Natural killer cell (primary cell): Measurements from ENCODE around the gene LGALS3. TPM values are rescaled to one million over a fixed set of nuclear protein-coding genes. Genes with fewer than 3 reads are reported as not detected.

Experiments used
- ATAC-seq, 3 donors: fragments of 150-1000 bp in 2 of 3; fragments of 200-7000 bp in 1 of 3; cut with Tn5 transposase; 1 replicate in 1 of 3; 2 replicates in 2 of 3; pipeline ENCODE4 v1.10.0; 2021; ENCODE audit warnings: mild to moderate bottlenecking in 2 of 3, moderate library complexity in 2 of 3
- DNase-seq, 2 donors: peaks; one replicate each; pipeline versions ENCODE4 v3.0.0 to v3.0.0-alpha.2; 2013 to 2021; ENCODE audit warnings: mixed read lengths in 1 of 2
- H3K27ac ChIP-seq: one replicate; pipeline ENCODE4 v1.5.1; 2013; ENCODE audit warnings: mild to moderate bottlenecking, low read length
- H3K27me3 ChIP-seq: one replicate; pipeline ENCODE4 v1.6.1; 2013; ENCODE audit warnings: low read length; ENCODE audit not compliant: control insufficient read depth, insufficient read depth
- H3K36me3 ChIP-seq: one replicate; pipeline ENCODE4 v1.6.1; 2013; ENCODE audit warnings: low read length; ENCODE audit not compliant: control insufficient read depth, insufficient read depth
- H3K4me1 ChIP-seq: one replicate; pipeline ENCODE4 v1.6.1; 2013; ENCODE audit warnings: low read length; ENCODE audit not compliant: control insufficient read depth, insufficient read depth
- H3K4me3 ChIP-seq: one replicate; pipeline ENCODE4 v1.5.1; 2013; ENCODE audit warnings: low read length
- H3K9me3 ChIP-seq: one replicate; pipeline ENCODE4 v1.6.1; 2013; ENCODE audit warnings: low read length; ENCODE audit not compliant: control insufficient read depth, insufficient read depth
- H3K27ac Mint-ChIP-seq, 2 donors: one replicate each; pipeline ENCODE4 v1.8.0; 2022; ENCODE audit warnings: mild to moderate bottlenecking in 2 of 2, mixed read lengths in 2 of 2, moderate library complexity in 1 of 2
- H3K27me3 Mint-ChIP-seq, 2 donors: one replicate each; pipeline ENCODE4 v1.8.0; 2022; ENCODE audit warnings: low read depth in 2 of 2, mixed read lengths in 2 of 2
- H3K36me3 Mint-ChIP-seq: one replicate; pipeline ENCODE4 v1.8.0; 2022; ENCODE audit warnings: mixed read lengths
- H3K4me1 Mint-ChIP-seq, 2 donors: one replicate each; pipeline ENCODE4 v1.8.0; 2022; ENCODE audit warnings: mixed read lengths in 2 of 2
- H3K4me3 Mint-ChIP-seq: one replicate; pipeline ENCODE4 v1.8.0; 2022; ENCODE audit warnings: mild to moderate bottlenecking, moderate library complexity, mixed read lengths
- H3K9me3 Mint-ChIP-seq, 2 donors: one replicate each; pipeline ENCODE4 v1.8.0; 2022; ENCODE audit warnings: mixed read lengths in 2 of 2
- WGBS: methylation state at CpG from one replicate; pipeline ENCODE4 v1.1.7; 2013; ENCODE audit warnings: missing lambda C conversion rate; ENCODE audit not compliant: insufficient coverage; 5-methylcytosine and 5-hydroxymethylcytosine counted together
- intact Hi-C: fragments of 100-400 bp; cut with micrococcal nuclease; formaldehyde crosslinking; loops from one replicate; pipeline ENCODE4 v1.14.2; 2022
- total RNA-seq, 4 donors: library from RNA; stranded (reverse); fragments of 120-200 nt in 1 of 4; gene quantifications; one replicate each; pipeline versions ENCODE4 v1.2.3 to v1.2.4, GENCODE V29; 2013 to 2022
- TF ChIP-seq, protein P1 (sequence below): fragments of 200-600 bp; IDR thresholded peaks from one replicate; pipeline ENCODE4 v1.8.0; 2022; ENCODE audit warnings: antibody characterized with exemption

Gene LGALS3
- total RNA-seq, 3 donors from 2014 or later (not counting 1 experiment from before 2014, with no cell fraction given) = 10.8 to 35.7 (median 17.1) TPM

DNA sequence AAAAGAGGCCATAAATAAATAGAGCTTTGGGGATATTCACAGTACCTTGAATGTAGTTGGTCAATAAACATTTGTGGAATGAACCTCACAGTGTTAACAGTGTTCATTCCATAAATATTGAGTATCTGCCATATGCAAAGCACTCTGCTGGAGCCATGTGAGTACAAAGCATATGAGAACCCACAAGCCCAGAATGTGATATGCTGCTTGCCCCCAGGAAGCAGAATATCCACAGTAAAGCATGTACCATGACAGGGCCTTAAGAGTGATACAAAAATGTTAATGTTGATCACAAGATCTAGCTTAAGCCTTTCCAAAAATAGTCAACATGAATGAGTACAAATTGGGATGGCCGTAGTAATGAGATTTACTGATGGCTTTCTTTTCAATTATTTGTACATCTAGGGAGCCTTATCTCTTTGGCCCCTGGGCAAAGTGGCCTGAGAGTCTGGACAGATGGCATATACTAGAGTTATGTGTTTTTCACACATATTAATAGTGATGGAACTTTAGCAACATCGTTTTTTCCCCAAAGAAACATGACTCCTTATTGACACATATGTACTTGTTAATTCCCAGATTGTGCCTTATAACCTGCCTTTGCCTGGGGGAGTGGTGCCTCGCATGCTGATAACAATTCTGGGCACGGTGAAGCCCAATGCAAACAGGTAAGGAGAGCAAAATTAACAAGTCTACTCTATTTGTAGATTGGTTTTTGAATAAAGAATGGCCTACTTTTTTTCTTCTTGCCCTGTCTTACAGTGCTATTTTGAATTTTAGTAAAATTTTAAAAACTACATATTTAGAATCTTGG lies 10.9 kb downstream of the LGALS3 start:
- Mint-ChIP-seq H3K4me1 (no peaks in the 10 kb centered on the region), H3K36me3 (no peaks in the 10 kb centered on the region), H3K9me3 (no peaks in the 10 kb centered on the region), H3K27ac (no peak overlapping the region), H3K27me3 (no peaks in the 10 kb centered on the region), H3K4me3 (no peak overlapping the region)
- intact Hi-C loops = no loop called here
- TF ChIP-seq, protein P1, sequence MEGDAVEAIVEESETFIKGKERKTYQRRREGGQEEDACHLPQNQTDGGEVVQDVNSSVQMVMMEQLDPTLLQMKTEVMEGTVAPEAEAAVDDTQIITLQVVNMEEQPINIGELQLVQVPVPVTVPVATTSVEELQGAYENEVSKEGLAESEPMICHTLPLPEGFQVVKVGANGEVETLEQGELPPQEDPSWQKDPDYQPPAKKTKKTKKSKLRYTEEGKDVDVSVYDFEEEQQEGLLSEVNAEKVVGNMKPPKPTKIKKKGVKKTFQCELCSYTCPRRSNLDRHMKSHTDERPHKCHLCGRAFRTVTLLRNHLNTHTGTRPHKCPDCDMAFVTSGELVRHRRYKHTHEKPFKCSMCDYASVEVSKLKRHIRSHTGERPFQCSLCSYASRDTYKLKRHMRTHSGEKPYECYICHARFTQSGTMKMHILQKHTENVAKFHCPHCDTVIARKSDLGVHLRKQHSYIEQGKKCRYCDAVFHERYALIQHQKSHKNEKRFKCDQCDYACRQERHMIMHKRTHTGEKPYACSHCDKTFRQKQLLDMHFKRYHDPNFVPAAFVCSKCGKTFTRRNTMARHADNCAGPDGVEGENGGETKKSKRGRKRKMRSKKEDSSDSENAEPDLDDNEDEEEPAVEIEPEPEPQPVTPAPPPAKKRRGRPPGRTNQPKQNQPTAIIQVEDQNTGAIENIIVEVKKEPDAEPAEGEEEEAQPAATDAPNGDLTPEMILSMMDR = no peak
- no peak for DNase-seq
- no peak for ATAC-seq
- WGBS = 97% methylated on average over 4 of the region's 4 CpGs
- Histone ChIP-seq H3K27me3 (no peaks in the 10 kb centered on the region), H3K27ac (no peak overlapping the region), H3K4me3 (no peak overlapping the region), H3K36me3 (no peaks in the 10 kb centered on the region), H3K4me1 (no peaks in the 10 kb centered on the region), H3K9me3 (no peaks in the 10 kb centered on the region)

DNA sequence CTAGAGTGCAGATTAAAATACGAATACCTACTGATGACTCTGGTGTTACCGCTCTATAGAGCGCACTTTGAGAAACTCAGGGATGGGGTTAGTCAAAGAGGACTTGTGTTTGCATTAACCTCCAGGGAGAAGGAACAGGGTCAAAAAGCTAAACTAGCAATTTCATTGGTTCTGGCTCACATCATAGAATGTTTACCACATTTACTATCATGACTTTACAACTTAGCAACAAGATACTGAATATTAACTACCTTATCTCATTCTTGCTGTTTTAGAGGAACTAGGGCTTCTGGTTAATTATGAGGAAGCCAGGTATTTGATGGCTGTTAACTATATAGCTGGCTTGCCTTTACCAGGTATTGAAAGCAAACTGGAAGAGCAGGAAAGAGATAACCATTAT lies 12.8 kb downstream of the LGALS3 start:
- Histone ChIP-seq H3K9me3 (no peaks in the 10 kb centered on the region), H3K27me3 (no peaks in the 10 kb centered on the region), H3K27ac (no peak overlapping the region), H3K4me3 (no peak overlapping the region), H3K36me3 (no peaks in the 10 kb centered on the region), H3K4me1 (no peaks in the 10 kb centered on the region)
- no peak overlapping the region for H3K27ac Mint-ChIP-seq
- H3K4me3 Mint-ChIP-seq = no peak overlapping the region
- DNase-seq = no peak
- no peaks in the 10 kb centered on the region for H3K36me3 Mint-ChIP-seq
- ATAC-seq = no peak
- no peaks in the 10 kb centered on the region for H3K27me3 Mint-ChIP-seq
- TF ChIP-seq, protein P1 = no peak
- intact Hi-C loops = no loop called here
- H3K4me1 Mint-ChIP-seq = no peaks in the 10 kb centered on the region
- WGBS = 100% methylated on average over 3 of the region's 3 CpGs
- H3K9me3 Mint-ChIP-seq = no peaks in the 10 kb centered on the region

DNA sequence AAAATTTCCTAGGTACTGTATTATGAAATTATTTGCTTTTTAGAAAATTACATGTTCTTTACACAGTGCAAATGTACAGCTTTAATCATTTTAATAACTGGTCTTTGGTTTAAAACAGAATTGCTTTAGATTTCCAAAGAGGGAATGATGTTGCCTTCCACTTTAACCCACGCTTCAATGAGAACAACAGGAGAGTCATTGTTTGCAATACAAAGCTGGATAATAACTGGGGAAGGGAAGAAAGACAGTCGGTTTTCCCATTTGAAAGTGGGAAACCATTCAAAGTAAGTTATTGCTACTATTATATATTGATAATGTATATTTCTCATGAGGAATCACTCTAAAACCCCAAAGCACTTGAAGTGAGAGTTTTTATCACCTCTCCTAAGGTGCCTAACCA lies 13.4 kb downstream of the LGALS3 start:
- no peaks in the 10 kb centered on the region for H3K36me3 Mint-ChIP-seq
- no peak overlapping the region for H3K27ac ChIP-seq

More for the DNA sequence above, 13.4 kb downstream of the LGALS3 start:
- H3K27me3 Mint-ChIP-seq = no peaks in the 10 kb centered on the region
- no peak overlapping the region for H3K4me3 Mint-ChIP-seq
- TF ChIP-seq, protein P1 = no peak
- no peak for DNase-seq
- intact Hi-C loops = no loop called here
- no peak for ATAC-seq
- Histone ChIP-seq H3K4me3 (no peak overlapping the region), H3K36me3 (no peaks in the 10 kb centered on the region), H3K9me3 (no peaks in the 10 kb centered on the region), H3K4me1 (no peaks in the 10 kb centered on the region), H3K27me3 (no peaks in the 10 kb centered on the region)
- no peaks in the 10 kb centered on the region for H3K9me3 Mint-ChIP-seq
- H3K4me1 Mint-ChIP-seq = no peaks in the 10 kb centered on the region
- H3K27ac Mint-ChIP-seq = no peak overlapping the region
- 100% methylated on average over 1 of the region's 2 CpGs for WGBS
